GM21367 (cell line): ENCODE results near the gene NFKBIB.

Experiments used
- ATAC-seq: cut with Tn5 transposase; IDR thresholded peaks from one replicate; pipeline ENCODE4 v1.9.1; 2021; ENCODE audit not compliant: unreplicated experiment

Gene NFKBIB

DNA sequence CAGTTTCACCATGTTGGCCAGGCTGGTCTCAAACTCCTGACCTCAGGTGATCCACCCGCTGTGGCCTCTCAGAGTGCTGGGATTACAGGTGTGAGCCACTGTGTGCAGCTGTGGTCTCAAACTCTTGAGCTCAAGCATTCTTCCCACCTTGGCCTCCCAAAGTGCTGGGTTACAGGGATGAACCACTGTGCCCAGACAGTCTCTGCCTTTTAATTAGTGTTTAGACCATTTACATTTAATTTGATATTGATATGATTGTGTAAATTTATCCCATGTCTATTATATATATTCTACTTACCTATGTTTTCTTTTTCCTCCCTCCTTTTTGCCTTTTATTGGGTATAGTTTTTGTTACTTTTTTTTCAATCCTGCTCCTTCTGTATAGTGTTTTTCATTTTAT lies 1.9 kb downstream of the NFKBIB start:
- ATAC-seq = no peak

DNA sequence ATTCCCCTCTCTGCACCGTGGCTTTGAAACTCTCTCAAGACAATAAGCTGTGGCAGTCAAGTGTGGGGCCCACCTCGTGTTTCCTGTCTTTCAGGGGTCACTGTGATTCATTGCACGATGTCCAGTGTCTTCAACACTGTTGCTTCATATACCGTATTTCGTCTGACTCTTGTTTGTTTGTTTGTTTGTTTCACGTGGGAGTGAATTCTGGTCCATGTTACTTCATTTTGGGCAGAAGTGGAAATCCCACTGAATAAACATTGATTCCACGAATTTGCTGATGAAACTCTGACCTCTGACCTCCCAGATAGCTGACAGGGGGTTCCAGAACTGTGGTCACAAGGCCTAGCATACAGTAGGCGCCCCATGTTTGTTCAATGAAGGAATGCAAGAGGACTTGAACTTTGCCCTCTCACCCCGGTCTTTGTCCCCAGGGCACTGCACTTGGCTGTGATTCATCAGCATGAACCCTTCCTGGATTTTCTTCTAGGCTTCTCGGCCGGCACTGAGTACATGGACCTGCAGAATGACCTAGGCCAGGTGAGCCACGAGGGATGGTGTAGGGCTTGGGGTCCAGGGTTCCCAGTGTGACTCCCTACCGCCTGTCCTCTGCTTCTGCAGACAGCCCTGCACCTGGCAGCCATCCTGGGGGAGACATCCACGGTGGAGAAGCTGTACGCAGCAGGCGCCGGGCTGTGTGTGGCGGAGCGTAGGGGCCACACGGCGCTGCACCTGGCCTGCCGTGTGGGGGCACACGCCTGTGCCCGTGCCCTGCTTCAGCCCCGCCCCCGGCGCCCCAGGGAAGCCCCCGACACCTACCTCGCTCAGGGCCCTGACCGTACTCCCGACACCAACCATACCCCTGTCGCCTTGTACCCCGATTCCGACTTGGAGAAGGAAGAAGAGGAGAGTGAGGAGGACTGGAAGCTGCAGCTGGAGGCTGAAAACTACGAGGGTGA lies 5.1 kb downstream of the NFKBIB start:
- no peak for ATAC-seq

DNA sequence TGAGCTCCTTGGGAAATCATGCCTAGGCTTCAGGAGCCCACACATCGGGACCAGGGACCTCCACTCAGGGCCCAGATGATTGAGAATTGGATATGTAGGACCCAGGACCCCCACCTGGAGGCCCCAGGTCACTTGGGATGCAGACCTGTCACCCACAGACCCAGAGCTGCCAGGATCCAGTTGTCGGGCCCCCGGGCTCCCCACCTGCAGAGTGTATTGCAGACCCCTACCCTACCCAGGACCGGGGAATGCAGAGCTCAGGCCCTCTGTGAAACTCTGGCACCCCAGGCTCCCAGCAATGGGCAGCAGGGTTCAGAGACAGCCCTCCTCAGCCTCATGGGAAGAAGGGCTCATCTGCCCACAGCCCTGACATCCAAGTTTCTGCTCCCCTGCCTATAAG lies 5.9 kb downstream of the NFKBIB start:
- no peak for ATAC-seq

DNA sequence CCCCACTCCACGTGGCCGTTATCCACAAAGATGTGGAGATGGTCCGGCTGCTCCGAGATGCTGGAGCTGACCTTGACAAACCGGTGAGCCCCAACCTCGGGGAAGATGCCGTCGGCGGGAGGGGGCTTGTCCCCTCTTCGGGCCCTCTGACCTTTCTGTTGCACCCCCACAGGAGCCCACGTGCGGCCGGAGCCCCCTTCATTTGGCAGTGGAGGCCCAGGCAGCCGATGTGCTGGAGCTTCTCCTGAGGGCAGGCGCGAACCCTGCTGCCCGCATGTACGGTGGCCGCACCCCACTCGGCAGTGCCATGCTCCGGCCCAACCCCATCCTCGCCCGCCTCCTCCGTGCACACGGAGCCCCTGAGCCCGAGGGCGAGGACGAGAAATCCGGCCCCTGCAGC lies 7.5 kb downstream of the NFKBIB start:
- ATAC-seq = no peak

DNA sequence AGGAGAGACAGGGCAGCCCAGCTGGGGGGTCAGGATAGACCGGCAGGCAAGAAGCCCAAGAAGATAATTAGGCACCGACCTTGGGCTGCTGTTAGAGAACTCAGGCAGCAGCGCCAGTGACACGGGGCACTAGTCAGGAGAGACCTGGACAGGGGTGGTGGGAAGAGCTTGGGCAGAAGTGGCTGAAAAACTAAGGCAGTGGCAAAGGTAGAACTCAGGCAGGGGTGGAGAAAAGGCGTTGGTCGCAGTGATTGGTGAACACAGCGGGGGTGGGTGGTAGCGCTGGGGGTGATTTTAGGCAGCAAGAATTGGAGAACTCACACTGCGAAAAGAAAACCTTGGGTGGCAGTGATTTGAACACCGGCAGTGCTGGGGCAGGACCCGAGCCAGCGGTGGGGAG lies 7.9 kb downstream of the NFKBIB start:
- ATAC-seq = no peak

DNA sequence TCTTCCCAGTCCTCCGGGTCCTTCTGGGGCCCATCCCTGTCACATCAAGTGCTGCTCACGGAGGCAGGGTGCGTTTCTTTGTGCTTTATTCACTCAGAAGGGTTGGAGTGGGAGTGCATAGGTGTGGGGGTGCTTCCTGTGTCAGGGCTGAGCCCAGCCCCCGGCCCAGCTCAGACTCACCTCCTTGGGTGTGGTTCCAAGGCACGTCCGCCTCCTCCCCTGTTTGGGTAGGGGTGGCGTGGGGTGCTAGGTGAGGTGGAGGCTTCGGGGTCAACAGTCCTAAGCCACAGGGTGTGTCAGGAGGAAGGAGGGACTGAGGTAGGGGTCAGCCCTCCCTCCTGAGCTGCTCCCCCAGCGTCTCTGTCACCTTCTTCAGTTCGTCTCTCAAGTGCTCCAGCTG lies 9.1 kb downstream of the NFKBIB start:
- no peak for ATAC-seq

DNA sequence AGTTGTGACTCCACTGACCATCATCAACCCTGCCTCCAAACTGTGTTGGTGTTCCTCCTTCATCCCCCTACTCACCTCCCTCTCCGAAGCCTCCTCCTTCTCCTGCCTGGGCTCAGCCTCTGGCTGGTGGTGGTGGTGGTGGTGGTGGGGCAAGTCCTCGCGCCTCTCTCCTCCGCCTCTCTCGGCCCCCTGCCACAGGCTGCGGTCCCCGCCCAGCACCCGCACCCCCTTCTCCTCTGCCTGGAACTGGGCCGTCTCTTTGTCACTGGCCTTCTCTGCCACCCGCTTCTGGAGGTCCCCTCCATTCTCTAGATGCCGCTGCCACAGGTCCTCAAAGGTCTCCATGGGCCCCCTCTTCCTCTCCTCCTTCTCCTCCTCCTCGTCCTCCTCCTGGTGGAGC lies 10.7 kb downstream of the NFKBIB start:
- ATAC-seq = no peak

DNA sequence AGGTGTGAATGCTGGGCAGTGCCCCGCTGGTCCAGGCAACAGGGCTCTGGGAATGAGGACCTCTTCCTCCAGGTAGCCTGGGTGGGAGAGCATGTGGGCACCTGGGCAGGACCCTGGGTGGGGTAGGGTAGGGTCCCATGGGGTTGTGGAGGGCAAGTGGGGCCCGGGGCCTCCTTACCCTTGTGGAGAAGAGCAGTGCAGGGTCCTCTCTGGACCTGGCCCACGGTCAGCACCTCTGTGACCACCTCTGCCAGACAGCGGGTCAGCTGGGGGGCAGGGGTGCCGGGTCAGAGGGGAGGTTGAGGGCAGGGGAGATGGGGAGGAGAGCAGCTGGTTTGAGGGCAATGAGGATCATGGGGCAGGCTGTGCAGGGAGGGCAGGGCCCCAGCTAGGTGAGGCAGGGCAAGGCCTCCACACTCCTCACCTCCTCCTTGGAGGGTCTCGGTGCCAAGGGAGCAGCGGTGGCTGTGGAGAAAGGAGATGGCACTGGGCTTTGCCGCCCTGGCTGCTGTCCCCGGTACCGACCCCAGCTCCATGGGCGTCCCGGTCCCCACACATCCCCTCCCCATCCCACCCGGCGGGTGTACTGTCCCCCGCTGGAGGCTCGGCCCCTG lies 11.7 kb downstream of the NFKBIB start:
- ATAC-seq = no peak

DNA sequence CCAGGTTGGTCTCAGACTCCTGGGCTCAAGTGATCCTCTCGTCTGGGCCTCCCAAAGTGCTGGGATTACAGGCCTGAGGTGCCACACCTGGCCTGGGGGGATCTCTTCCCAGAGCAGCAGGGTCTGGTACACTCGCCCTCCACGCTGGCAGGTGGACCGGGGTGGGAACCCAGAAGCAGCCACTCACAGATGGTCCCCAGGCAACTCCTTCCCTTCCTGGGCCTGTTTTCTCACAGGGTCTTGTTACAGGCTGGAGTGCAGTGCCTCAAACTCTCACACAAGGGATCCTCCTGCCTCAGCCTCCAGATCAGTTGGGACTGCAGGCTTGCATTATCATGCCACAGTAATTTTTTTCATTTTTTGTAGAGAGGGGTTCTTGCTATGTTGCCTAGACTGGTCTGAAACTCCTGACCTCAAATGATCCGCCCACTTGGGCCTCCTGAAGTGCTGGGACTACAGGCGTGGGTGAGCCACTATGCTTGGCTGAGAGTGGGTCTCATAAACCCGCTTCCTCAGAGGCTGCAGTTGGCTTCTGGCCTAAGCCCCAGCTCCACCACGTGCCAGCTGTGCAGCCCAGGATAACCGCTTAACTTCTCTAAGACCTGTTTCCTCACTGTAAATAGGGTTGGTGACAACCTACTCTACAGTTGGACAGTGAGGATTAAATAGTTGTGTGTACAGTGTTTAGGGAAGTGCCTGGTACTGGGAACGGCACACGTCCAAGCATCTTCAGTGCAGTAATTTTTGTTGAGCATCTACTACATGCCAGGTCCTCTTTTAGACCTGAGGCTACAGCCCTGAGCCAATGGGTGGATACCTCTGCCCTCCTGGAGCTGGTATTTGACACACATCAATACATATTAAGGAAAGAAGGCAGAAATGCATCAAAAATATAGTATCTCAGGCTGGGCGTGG lies 13.1 kb downstream of the NFKBIB start:
- ATAC-seq = no peak

DNA sequence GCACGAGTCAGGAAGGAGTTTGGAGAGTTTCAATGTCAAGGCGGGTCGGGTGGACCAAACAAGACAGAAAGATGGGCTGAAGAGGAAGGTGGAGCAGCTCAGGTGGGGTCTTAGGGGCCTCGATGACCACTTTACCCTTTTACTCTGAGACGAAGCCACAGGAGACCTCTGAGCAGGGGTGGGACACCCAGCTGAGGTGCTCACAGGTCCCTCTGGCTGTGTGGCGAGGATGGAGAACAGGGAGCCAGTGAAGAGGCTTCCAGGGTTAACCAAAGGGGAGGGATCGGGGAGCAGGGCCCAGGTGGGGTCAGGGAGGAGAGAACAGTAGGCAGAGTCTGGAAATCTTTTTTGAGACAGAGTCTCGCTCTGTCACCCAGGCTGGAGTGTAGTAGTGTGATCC lies 14.2 kb downstream of the NFKBIB start:
- ATAC-seq = no peak

DNA sequence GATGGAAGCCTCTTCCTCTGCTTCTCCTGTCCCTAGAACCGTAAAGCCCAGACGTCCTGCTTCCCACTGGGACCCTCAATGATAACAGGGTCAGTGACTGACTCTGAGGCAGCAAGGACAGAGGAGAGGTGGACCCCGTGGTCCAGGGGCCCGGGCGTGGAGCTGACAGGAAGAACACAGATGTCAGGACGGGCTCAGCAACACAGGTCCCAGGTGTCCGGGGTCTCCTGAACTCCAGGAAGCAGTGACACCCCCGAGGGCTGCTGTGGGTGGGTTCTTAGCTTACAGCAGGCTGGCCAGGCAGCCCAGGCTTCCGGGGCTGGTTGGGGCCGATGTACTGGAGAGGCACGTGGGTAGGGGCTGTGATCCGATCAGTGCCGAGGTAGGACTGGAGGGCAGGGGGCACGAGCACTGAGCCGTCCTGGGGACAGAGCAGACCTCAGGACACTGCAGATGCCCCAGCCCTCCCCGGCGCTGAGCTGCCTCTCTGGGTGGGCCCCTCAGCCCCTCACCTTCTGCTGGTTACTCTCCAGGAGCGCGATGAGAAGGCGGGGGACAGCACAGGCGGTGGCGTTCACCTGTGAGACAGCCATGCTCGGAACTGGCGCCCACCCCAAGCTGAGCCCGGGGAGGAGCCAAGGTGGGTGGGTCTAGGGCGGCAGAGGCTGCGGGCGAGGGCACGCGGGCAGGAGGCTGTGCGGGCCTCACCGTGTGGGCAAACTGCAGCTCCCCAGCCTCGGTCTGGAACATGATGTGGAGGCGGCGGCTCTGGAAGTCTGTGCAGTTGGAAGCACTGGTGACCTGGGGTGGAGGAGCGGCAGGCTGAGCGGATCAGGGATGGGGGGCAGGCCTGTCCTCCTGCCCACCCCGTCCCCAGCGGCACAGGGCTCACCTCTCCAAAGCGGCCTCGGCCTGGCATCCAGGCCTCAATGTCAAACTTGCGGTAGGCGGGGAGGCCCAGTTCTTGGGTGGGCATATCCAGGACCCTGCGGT lies 15.9 kb downstream of the NFKBIB start:
- ATAC-seq = no peak

DNA sequence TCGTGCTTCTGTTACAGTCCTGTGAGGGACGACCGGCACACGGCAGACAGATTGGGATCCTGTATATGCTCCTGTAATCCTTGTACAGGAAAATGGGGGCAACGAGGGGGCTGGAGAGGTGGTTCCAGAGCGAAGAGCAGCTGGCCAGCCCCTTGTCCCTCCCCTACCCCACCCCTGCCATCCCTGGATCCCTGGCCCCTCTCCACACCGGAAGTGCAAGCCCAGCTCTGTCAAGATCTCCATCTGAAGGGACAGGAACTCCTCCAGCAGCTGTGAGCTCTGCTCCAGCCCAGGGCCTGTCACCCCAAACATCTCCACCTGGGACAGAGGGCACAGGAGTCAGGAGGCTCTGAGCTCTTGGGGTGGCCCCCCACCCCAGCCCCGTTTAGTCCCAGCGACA lies 17.7 kb downstream of the NFKBIB start:
- no peak for ATAC-seq

DNA sequence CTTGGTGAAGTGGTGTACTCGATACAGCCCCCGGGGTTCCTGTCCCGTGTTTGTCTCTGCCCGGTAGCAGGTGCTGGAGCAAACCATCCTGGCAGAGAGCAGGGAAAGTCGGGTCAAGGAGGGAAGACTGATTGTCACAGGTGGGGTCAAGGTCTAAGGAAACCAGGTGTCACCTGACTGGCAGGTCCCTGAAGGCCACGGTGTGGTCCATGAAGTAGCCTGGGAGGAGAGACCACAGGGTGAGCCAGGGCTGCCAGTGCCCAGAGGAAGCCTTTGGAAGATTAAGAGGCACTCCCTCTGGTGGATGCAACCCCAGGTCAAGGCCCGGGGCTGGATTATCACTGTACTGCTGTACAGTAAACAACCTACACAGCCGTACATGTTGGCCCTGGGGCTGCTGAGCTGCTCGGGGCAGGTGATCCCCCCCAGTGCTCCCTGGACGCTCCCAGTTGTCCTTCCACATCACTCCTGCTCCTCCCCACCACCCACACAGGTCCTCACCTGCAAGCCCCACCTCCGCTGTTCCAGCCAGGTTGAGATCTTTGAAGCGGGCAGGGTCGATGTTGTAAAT lies 18.2 kb downstream of the NFKBIB start:
- no peak for ATAC-seq

DNA sequence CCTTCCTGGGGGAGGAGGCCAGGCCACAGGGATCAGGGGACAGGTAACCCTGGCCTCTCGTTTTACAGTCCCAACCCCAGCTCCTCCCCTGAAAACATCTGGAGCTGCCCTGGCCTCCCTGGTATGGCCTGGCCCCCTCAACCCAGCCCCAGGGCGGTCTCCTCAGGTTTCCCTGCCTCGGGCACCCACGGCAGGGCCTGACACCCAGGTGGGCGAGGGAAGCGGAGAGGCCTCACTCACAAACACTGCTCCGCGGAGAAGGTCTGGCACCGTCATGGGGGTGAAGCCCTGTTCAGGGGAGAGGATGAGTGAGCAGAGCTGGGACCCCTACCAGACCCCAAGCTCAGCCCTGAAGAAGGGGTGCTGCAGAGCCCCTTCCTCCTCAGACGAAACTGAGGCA lies 18.8 kb downstream of the NFKBIB start:
- no peak for ATAC-seq

DNA sequence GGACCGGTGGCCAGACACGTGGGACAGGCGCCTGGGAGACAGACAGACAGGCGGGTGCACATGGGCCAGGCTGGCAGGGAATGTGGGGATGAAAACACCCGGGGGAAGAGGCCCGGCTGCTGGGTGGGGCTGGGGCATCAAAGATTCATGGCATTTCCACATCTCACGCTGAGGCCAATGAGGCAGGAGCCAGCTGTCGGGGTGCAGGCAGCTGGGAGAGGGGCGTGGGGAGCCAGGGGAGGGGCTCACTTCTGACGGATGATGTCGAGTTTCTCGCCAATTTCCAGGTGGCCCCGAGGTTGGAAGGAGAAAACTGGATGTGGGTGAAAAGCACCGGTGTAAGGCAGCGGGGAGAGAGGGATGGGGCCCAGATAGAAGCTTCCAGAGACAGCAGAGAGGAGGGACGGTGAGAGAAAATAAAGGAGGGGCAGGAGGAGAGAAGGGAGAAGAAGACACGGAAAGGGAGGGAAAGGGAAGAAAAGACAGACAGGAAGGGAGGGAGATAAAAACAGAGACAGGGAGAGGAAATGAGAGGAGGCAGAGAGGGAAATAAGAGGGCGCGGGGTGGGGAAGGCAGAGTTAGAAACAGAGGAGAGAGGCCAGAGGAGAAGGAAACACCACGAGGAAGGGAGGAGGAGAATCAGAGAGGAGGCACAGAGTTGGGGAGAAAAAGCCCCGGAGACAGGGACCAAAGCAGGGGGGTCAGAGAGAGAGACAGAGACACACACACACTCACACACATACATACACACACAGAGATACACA lies 20.2 kb downstream of the NFKBIB start:
- ATAC-seq = no peak

DNA sequence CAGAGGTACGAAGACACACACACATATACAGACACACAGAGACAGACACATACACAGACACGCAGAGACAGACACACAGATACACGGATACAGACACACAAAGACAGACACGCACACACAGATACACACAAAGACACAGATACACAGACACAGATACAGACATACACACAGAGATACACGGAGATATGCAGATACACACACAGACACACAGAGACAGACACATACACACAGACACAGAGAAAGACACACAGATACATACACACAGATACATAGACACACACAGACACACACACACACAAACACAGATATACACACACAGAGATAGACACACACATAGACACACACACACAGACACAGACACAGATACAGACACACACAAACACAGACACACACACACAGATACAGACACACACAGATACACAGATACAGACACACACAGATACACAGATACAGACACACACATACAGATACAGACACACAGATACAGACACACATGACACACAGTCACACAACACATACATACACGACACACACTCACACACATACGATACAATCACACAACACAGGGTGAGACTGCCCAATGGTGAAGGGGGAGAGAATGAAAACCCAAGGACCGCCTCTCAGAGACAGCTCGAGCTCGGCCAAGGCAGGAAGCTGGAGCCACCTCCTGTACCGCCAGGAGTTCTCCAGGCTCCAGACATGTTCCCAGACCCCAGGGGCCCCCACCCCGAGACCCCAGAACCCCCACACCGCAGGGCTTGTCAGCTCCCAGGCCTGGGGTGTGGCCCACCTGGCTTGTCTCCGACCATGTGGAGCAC lies 21.0 kb downstream of the NFKBIB start:
- ATAC-seq = no peak

DNA sequence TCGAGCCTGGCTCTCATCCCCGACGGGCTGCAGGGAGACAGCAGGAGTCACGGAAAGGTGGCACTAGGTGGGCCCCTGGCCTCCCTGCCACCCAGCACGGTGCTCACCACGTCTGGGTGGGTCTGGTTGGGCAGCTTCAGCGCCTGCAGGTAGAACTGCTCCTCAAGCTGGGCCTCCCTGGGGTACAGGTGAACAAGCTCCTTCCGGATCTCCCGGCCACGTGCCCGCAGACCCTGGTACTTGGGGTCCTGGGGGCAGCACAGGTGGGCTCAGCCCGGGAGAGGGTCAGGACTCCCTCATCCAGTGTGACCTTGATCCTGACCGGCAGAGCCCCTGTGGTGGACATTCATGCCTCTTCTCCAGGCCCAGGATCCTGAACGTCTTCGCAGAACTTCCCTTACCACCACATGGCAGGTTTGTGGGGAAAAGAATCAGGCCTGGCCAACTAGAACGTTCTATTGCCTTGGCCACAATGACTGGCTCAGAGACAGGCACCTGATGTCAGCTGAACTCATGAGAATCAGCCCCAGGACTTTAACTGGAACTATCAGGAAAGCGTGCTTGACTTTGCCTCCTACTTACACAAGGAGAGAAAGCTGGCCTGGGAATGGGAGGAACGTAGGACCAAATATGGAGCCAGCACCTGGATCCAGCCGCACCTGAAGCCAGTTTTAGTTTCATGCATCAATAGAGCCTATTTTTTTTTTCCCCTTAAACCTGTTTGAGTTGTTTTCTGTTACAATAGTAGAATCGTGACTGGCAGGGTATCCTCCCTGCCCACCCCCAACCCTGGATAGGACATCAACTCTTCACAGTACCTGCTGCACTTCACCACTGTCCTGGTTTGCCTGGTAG lies 21.9 kb downstream of the NFKBIB start:
- no peak for ATAC-seq
